GM12878 (cell line): ENCODE results near the gene FAM241A. TPM values are rescaled to one million over a fixed set of nuclear protein-coding genes. Genes with fewer than 3 reads are reported as not detected.

Experiments
- ATAC-seq: fragments of 200-7000 bp; cut with Tn5 transposase; 3 replicates; pipeline ENCODE4 v1.9.1; 2020; ENCODE audit warnings: mild to moderate bottlenecking, moderate library complexity
- BruUV-seq: library from RNA; stranded (reverse); fragments of 400-500 nt; replicated peaks from 2 replicates; lab custom pipeline; 2021; lab: Mats Ljungman, UMichigan
- CTCF ChIA-PET: fragments of 300-600 bp; sonication (Branson Sonifier 250); formaldehyde crosslinking; extraction: SDS; loops from one replicate; lab custom pipeline; 2021; ENCODE audit warnings: inconsistent platforms; lab: Yijun Ruan, JAX
- POLR2A ChIA-PET: fragments of 350-600 bp; formaldehyde crosslinking; extraction: SDS; loops from one replicate; lab custom pipeline; 2021; ENCODE audit warnings: inconsistent platforms; lab: Charles Lee
- RAD21 ChIA-PET: fragments of 300-600 bp; sonication (Branson Sonifier 250); formaldehyde crosslinking; loops from one replicate; lab custom pipeline; 2023; ENCODE audit warnings: antibody characterized with exemption; ENCODE audit not compliant: unreplicated experiment; lab: Charles Lee
- SMC1A ChIA-PET: fragments of 300-600 bp; sonication (Branson Sonifier 250); formaldehyde crosslinking; loops from one replicate; lab custom pipeline; 2023; ENCODE audit not compliant: unreplicated experiment, uncharacterized antibody; lab: Charles Lee
- DNase-seq: peaks from one replicate; pipeline ENCODE4 v3.0.0-alpha.2; 2011; ENCODE audit warnings: low read depth, low spot score
- FAIRE-seq: peaks from 3 replicates; lab custom pipeline; 2011; peaks lifted over from hg19 to GRCh38; lab: Jason Lieb, UNC
- H2AFZ ChIP-seq: 2 replicates; pipeline ENCODE4 v1.6.0; 2011; ENCODE audit warnings: low read depth, low read length, control low read depth; ENCODE audit not compliant: control insufficient read depth
- H3K27ac ChIP-seq: 2 replicates; pipeline ENCODE4 v1.5.1; 2011; ENCODE audit warnings: control low read depth; ENCODE audit not compliant: control insufficient read depth, insufficient read depth
- H3K27me3 ChIP-seq, 2 experiments: replicated peaks in 1 of 2; 2 replicates each; pipeline versions ENCODE4 v1.6.0 to v1.6.1; 2011; ENCODE audit warnings: low read length in 1 of 2; ENCODE audit not compliant: control insufficient read depth in 2 of 2, insufficient read depth in 2 of 2
- H3K36me3 ChIP-seq, 2 experiments: 2 replicates each; pipeline ENCODE4 v1.5.1; 2011; ENCODE audit warnings: low read length in 1 of 2; ENCODE audit not compliant: control insufficient read depth in 2 of 2, insufficient read depth in 2 of 2
- H3K4me1 ChIP-seq: 2 replicates; pipeline ENCODE4 v1.6.1; 2011; ENCODE audit warnings: mild to moderate bottlenecking, low read length, moderate library complexity, mixed read lengths; ENCODE audit not compliant: control insufficient read depth, insufficient read depth
- H3K4me2 ChIP-seq: 2 replicates; pipeline ENCODE4 v1.6.0; 2011; ENCODE audit warnings: control low read depth; ENCODE audit not compliant: control insufficient read depth, insufficient read depth
- H3K4me3 ChIP-seq: fragments of 200-600 bp; sonication (generic); 2 replicates; pipeline ENCODE4 v1.5.1; 2016
- H3K79me2 ChIP-seq: 2 replicates; pipeline ENCODE4 v1.6.0; 2011; ENCODE audit warnings: low read length; ENCODE audit not compliant: control insufficient read depth, insufficient read depth
- H3K9ac ChIP-seq: 2 replicates; pipeline ENCODE4 v1.8.0; 2011; ENCODE audit warnings: low read length, control low read depth, mixed read lengths; ENCODE audit not compliant: control insufficient read depth, insufficient read depth
- H3K9me3 ChIP-seq: replicated peaks from 3 replicates; pipeline ENCODE4 v1.5.1; 2011; ENCODE audit warnings: mild to moderate bottlenecking, low read length; ENCODE audit not compliant: control insufficient read depth, insufficient read depth
- H4K20me1 ChIP-seq: 2 replicates; pipeline ENCODE4 v1.6.0; 2011; ENCODE audit not compliant: control insufficient read depth, insufficient read depth
- PAX8 ChIP-seq: fragments of 450-650 bp; IDR thresholded peaks from 2 replicates; pipeline ENCODE4 v1.6.1; 2017; ENCODE audit warnings: mild to moderate bottlenecking, moderate library complexity
- RBBP5 ChIP-seq: fragments of 200-600 bp; sonication (generic); conservative IDR thresholded peaks from 2 replicates; pipeline ENCODE4 v1.6.1; 2016
- TARDBP ChIP-seq: IDR thresholded peaks from 2 replicates; pipeline ENCODE4 v1.6.1; 2016; ENCODE audit warnings: borderline replicate concordance
- ZNF274 ChIP-seq: IDR thresholded peaks from one replicate; pipeline ENCODE4 v1.8.0; 2011; ENCODE audit not compliant: insufficient read length, insufficient read depth
- WGBS: methylation state at CpG from one replicate; pipeline ENCODE4 v1.1.6; 2016; ENCODE audit warnings: low lambda C conversion rate; ENCODE audit not compliant: insufficient replicate concordance, insufficient coverage; ENCODE audit errors: missing lambda C conversion rate; 5-methylcytosine and 5-hydroxymethylcytosine counted together
- in situ Hi-C: fragments of 300-500 bp; cut with MboI; formaldehyde crosslinking; loops from 9 replicates; pipeline ENCODE4 v1.14.3; 2018; ENCODE audit warnings: mixed read lengths
- intact Hi-C: fragments of 100-400 bp; cut with micrococcal nuclease; formaldehyde crosslinking; loops from one replicate; pipeline ENCODE4 v1.14.2; 2022; ENCODE audit not compliant: unreplicated experiment
- polyA plus RNA-seq, 11 experiments: library from polyadenylated mRNA; depleted of rRNA in 4 of 11; unstranded in 6 of 11; stranded (reverse) in 5 of 11; fragments of >200 nt; fragmentation: Nextera tagmentation in 4 of 11; fragmentation: Illumina TruSeq in 1 of 11; extraction: Ambion mirVana in 4 of 11; extraction: Trizol in 1 of 11; gene quantifications; 1 replicate in 1 of 11; 2 replicates in 10 of 11; pipeline versions ENCODE4 v1.2.1 to v1.2.3, GENCODE V29; 2011 to 2016; ENCODE audit warnings: inconsistent platforms in 2 of 11, missing spikeins in 2 of 11, low read depth in 1 of 11
- total RNA-seq, 4 experiments: library from RNA; depleted of rRNA in 3 of 4; stranded (reverse); fragments of >200 nt in 3 of 4; fragmentation: Illumina TruSeq in 1 of 4; extraction: Trizol in 1 of 4; gene quantifications; 2 replicates each; pipeline versions ENCODE4 v1.2.1 to v1.2.3, GENCODE V29; 2013 to 2021
- TF ChIP-seq, protein P1 (sequence below): IDR thresholded peaks from 2 replicates; pipeline ENCODE4 v1.6.1; 2011; ENCODE audit warnings: borderline replicate concordance, low read depth, mild to moderate bottlenecking, moderate library complexity, low read length; ENCODE audit not compliant: insufficient read depth, poor library complexity, severe bottlenecking
- TF ChIP-seq, protein P2 (sequence below): fragments of 450-650 bp; IDR thresholded peaks from 2 replicates; pipeline ENCODE4 v1.6.1; 2016; ENCODE audit warnings: mild to moderate bottlenecking

FAM241A gene
- total and polyA plus RNA-seq, 10 of the 15 experiments (the other 5 are each of a cell fraction or from before 2014, with no cell fraction given) = 0.20 to 7.5 (median 2.4) TPM

DNA sequence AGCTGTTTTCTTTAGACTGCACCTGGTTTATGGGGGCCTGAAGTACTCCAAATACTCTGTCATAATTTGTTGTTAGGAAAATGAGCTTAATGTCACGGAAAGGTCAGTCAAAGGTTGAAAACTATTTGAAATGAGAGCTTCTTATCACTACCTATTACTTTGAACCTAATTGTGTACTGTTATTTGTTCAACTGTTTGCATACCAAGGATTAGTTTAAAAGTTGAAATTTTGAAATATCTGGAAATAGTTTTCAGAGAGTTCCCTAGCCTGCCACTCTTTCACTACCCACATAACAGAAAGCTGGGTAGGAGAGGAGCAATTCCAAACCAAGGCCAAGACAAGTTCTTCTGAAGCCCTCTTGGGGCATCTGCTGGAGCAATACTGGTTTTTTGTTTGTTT lies 58.3 kb downstream of the FAM241A start:
- no peak overlapping the region for H3K4me2 ChIP-seq
- no peak overlapping the region for H3K9ac ChIP-seq
- H3K27ac ChIP-seq = no peak overlapping the region
- no peaks in the 10 kb centered on the region for H4K20me1 ChIP-seq
- intact Hi-C loops = no loop called here
- RAD21 ChIA-PET = no interaction called here
- H3K4me3 ChIP-seq = no peak overlapping the region
- TF ChIP-seq, protein P1, sequence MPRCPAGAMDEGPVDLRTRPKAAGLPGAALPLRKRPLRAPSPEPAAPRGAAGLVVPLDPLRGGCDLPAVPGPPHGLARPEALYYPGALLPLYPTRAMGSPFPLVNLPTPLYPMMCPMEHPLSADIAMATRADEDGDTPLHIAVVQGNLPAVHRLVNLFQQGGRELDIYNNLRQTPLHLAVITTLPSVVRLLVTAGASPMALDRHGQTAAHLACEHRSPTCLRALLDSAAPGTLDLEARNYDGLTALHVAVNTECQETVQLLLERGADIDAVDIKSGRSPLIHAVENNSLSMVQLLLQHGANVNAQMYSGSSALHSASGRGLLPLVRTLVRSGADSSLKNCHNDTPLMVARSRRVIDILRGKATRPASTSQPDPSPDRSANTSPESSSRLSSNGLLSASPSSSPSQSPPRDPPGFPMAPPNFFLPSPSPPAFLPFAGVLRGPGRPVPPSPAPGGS = no peak
- TF ChIP-seq PAX8 = no peak
- no peak for TF ChIP-seq TARDBP
- TF ChIP-seq ZNF274 = no peak
- TF ChIP-seq, protein P2, sequence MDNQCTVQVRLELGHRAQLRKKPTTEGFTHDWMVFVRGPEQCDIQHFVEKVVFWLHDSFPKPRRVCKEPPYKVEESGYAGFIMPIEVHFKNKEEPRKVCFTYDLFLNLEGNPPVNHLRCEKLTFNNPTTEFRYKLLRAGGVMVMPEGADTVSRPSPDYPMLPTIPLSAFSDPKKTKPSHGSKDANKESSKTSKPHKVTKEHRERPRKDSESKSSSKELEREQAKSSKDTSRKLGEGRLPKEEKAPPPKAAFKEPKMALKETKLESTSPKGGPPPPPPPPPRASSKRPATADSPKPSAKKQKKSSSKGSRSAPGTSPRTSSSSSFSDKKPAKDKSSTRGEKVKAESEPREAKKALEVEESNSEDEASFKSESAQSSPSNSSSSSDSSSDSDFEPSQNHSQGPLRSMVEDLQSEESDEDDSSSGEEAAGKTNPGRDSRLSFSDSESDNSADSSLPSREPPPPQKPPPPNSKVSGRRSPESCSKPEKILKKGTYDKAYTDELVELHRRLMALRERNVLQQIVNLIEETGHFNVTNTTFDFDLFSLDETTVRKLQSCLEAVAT = no peak
- no peak for TF ChIP-seq RBBP5
- H3K4me1 ChIP-seq = peaks cover 8% of the 10 kb centered on the region; the same call in 1 of the 2 replicates
- no peaks in the 10 kb centered on the region for H3K36me3 ChIP-seq
- in situ Hi-C loops = no loop called here
- FAIRE-seq (no peak), ATAC-seq (no peak), DNase-seq (no peak)
- CTCF ChIA-PET = interaction anchor here (0.8 kb wide), 1 partner anchor 11 kb away, joined by 3 read pairs; no protein-coding TSS in a partner anchor
- no peaks in the 10 kb centered on the region for H3K79me2 ChIP-seq
- no peaks in the 10 kb centered on the region for H3K9me3 ChIP-seq
- SMC1A ChIA-PET = no interaction called here
- POLR2A ChIA-PET = interaction anchor here (0.5 to 0.7 kb wide), 2 partner anchors 60 to 108 kb away, joined by 3 to 7 read pairs; no protein-coding TSS in a partner anchor
- no peaks in the 10 kb centered on the region; a peak in 2 of 4 replicates for H3K27me3 ChIP-seq
- no peak overlapping the region for H2AFZ ChIP-seq
- 64% methylated on average over 1 of the region's 1 CpG for WGBS
- no TSS peak for BruUV-seq
